T-helper 1 cell treated with Interleukin-12 subunit alpha and Interleukin-12 subunit beta and Interleukin-4 antibody, amounts not matched to agents 30 μg/mL and 1 μg/mL, for 36 hours (primary cell): ENCODE data around the gene PTPRD.

Source experiments
- H3K27ac Mint-ChIP-seq: one replicate; pipeline ENCODE4 v1.8.0; 2021; ENCODE audit warnings: mild to moderate bottlenecking, mixed read lengths
- H3K27me3 Mint-ChIP-seq: one replicate; pipeline ENCODE4 v1.8.0; 2021; ENCODE audit warnings: low read depth, mixed read lengths
- H3K36me3 Mint-ChIP-seq: one replicate; pipeline ENCODE4 v1.8.0; 2021; ENCODE audit warnings: low read depth, mixed read lengths
- H3K4me1 Mint-ChIP-seq: one replicate; pipeline ENCODE4 v1.8.0; 2021; ENCODE audit warnings: low read depth, mixed read lengths
- H3K4me3 Mint-ChIP-seq: one replicate; pipeline ENCODE4 v1.8.0; 2021; ENCODE audit warnings: mild to moderate bottlenecking, moderate library complexity, mixed read lengths
- H3K9me3 Mint-ChIP-seq: one replicate; pipeline ENCODE4 v1.8.0; 2021; ENCODE audit warnings: mixed read lengths

The PTPRD gene

DNA sequence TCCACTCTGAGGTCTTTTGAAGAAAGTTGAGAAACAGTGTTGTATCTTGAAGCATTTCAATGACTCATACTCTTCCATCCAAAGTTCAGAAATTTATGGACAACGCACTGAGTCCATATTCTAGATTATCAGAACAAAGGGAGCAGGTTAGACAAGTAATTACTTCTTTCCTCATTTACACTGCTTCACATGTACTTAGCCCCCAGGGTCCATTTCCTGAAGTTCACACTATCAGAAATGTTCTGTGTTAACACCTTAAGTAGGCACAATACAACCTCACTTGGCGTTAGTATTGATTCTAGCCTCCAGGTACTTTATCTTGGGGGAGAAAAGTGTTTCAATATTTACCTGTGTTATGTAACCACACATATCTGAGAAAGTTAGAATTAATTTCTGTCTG is 2325.3 kb downstream of the PTPRD start:
- Mint-ChIP-seq H3K27me3 (no peaks in the 10 kb centered on the region), H3K27ac (no peak overlapping the region), H3K4me3 (no peak overlapping the region), H3K9me3 (no peaks in the 10 kb centered on the region), H3K4me1 (no peaks in the 10 kb centered on the region), H3K36me3 (no peaks in the 10 kb centered on the region)

DNA sequence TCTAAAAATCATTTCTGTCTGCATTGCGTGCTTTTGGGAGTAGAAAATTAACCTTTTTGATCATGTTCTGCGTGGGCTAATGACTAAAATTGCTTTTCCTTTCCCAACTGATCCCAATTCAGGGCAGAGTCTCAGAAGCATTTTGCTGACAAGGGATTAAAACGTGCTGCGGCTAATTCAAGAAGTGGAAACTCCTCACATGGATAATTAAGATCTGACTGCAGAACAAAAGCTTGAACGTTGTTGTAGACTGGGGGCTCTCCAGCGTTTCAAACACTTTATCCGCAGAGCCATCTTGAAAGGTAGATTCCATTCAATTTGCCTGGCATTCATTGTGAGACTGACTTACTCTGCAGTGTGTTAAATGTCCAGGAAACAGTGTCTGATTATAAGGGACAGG is 2327.9 kb downstream of the PTPRD start:
- no peaks in the 10 kb centered on the region for H3K27me3 Mint-ChIP-seq
- no peaks in the 10 kb centered on the region for H3K36me3 Mint-ChIP-seq
- no peak overlapping the region for H3K4me3 Mint-ChIP-seq
- H3K4me1 Mint-ChIP-seq = no peaks in the 10 kb centered on the region
- no peak overlapping the region for H3K27ac Mint-ChIP-seq
- no peaks in the 10 kb centered on the region for H3K9me3 Mint-ChIP-seq

DNA sequence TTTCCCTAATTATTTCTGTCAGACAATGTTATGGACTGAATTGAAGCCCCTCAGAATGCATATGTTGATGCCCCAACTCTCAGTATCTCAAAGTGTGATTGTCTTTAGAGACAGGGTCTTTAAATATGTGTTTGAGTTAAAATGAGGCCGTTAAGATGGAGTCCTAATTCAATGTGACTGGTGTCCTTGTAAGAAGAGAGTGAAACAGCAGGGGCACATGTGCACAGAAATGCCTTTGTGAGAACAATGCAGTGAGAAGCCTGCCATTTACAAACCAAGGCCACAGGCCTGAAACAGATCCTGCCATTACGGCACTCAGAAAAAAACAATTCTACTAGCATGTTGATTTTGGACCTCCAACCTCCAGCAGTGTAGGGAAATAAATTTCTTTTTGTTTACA is 2330.3 kb downstream of the PTPRD start:
- Mint-ChIP-seq H3K36me3 (no peaks in the 10 kb centered on the region), H3K4me3 (no peak overlapping the region), H3K27ac (no peak overlapping the region), H3K27me3 (no peaks in the 10 kb centered on the region), H3K4me1 (no peaks in the 10 kb centered on the region), H3K9me3 (no peaks in the 10 kb centered on the region)

DNA sequence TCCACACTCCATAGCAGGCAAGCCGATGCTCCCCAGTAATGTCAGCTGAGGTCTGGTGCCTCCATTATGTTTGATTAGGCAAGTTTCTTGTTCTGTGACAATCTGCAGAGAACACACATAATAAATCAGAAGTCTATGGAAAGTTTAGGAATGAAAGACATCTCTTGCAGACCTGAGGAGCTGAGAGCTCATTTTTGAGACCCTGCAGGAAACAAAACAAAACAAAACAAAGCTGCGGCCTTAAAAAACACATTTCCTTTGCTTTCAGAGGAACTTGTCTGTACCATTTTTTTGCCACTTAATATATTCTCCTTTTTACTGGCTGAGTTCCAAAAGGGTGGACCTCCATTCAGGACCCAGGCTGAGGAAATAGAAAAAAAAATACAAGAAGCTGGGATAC is 2332.0 kb downstream of the PTPRD start:
- no peaks in the 10 kb centered on the region for H3K27me3 Mint-ChIP-seq
- no peaks in the 10 kb centered on the region for H3K4me1 Mint-ChIP-seq
- H3K4me3 Mint-ChIP-seq = no peak overlapping the region
- H3K36me3 Mint-ChIP-seq = no peaks in the 10 kb centered on the region
- H3K9me3 Mint-ChIP-seq = peaks cover 9% of the 10 kb centered on the region
- no peak overlapping the region for H3K27ac Mint-ChIP-seq

DNA sequence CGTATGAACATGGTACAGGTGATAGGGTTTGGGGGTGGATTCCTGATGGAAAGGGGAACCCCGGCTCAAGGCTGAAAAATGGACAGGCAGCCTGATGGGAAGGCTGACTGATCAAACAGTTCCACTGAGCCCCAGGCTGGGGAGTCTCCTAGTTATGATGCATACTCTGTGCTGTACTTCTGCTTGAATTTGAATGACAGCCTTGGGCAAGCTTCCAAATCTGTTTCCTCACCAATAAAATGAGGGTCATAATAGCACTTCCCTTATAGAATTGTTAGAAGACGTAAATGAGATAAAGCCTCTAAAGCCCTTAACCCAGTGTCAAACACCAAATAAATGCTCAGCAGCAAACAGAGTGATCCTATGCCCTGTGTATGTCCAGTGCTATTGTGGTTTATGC is 2334.8 kb downstream of the PTPRD start:
- Mint-ChIP-seq H3K27me3 (no peaks in the 10 kb centered on the region), H3K27ac (no peak overlapping the region), H3K36me3 (no peaks in the 10 kb centered on the region), H3K4me3 (no peak overlapping the region), H3K4me1 (no peaks in the 10 kb centered on the region), H3K9me3 (peaks cover 9% of the 10 kb centered on the region)

DNA sequence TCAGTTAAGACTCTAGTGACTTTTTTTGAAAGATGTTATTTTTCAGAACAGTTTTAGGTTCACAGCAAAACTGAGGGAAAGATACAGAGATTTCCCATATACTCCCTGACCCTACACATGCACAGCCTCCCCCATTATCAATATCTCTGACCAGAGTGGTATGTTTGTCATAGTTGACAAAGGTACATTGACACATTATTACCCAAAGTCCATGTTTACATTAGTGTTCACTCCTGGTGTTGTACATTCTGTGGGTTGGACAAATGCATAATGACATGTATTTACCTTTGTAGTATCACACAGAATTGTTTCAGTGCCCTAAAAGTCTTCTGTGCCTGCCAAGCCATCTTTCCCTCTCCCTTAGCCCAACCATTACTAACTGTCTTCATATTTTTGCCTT is 2342.6 kb downstream of the PTPRD start:
- no peak overlapping the region for H3K27ac Mint-ChIP-seq
- no peaks in the 10 kb centered on the region for H3K27me3 Mint-ChIP-seq
- no peak overlapping the region for H3K4me3 Mint-ChIP-seq
- no peaks in the 10 kb centered on the region for H3K9me3 Mint-ChIP-seq
- H3K4me1 Mint-ChIP-seq = no peaks in the 10 kb centered on the region
- no peaks in the 10 kb centered on the region for H3K36me3 Mint-ChIP-seq

DNA sequence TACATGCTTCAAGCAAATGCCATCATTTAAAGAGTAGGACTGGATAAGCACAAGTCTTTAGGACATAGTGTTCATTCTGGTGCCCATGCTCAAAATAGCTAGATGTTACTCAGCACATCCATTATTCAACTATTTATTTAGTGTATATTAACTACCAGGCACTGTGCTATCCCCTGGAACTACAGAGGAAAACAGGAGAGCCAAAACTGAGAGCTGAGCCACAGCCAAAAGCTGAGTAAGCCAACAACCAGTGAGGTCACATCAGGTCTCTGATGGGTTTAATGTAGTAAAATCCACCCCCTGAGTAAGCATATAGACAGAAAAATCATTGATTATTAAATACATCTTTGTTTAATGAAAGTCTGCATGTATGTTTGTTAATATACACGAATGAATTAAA is 2343.9 kb downstream of the PTPRD start:
- no peak overlapping the region for H3K27ac Mint-ChIP-seq
- no peaks in the 10 kb centered on the region for H3K9me3 Mint-ChIP-seq
- no peak overlapping the region for H3K4me3 Mint-ChIP-seq
- H3K4me1 Mint-ChIP-seq = no peaks in the 10 kb centered on the region
- no peaks in the 10 kb centered on the region for H3K27me3 Mint-ChIP-seq
- H3K36me3 Mint-ChIP-seq = no peaks in the 10 kb centered on the region

DNA sequence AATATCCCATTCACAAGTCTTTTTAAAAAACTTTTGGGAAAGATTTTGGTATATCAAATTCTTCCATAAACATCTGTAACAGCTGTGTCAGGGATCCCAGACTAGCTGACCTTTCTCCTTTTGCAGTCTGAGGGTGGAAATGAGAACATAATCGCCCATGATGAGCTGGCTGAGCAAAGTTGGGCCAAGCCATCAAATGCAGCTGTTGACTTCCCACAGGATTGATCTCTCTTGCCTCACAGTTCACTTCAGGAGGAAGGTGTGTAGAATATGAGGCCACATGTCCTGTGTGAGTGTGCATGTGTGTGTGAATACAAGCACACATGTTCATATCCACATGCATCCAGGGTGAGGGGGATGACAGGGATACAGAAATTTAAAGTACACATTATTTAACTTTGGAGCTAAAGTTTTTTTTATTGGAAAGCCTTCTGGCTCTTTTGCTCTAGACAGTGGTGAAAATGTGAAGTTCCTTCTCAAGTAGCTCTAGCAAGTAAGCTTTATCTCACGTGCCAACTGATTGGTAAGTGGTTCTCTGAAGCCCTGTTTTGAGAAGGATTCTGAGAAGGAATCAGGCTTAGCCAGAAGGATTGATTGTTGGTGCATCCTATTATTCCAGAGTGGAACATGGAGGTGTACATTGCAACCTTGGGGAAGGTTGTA is 2344.5 kb downstream of the PTPRD start:
- Mint-ChIP-seq H3K27ac (no peak overlapping the region), H3K36me3 (no peaks in the 10 kb centered on the region), H3K27me3 (no peaks in the 10 kb centered on the region), H3K4me3 (no peak overlapping the region), H3K4me1 (no peaks in the 10 kb centered on the region), H3K9me3 (no peaks in the 10 kb centered on the region)

DNA sequence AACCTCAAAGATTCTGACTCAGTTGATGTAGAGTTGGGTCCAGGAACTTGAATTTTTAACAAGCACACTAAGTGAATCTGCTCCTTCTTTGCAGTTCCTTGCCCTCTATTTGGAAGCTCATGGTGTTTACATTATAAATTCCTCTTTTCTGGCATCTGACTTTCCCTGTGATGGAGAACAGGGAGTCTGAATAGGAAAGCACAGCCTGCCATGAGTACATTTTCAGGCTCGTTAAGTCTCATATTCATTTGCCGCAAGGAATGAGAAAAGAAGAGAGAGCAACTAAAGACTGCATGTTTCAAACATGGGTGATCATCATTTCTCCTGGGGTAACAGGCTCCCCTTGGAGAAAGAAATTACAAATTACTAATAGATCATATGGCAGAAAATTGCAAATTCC is 2345.2 kb downstream of the PTPRD start:
- H3K27me3 Mint-ChIP-seq = no peaks in the 10 kb centered on the region
- H3K4me3 Mint-ChIP-seq = no peak overlapping the region
- H3K9me3 Mint-ChIP-seq = no peaks in the 10 kb centered on the region
- no peaks in the 10 kb centered on the region for H3K36me3 Mint-ChIP-seq
- no peaks in the 10 kb centered on the region for H3K4me1 Mint-ChIP-seq
- no peak overlapping the region for H3K27ac Mint-ChIP-seq

DNA sequence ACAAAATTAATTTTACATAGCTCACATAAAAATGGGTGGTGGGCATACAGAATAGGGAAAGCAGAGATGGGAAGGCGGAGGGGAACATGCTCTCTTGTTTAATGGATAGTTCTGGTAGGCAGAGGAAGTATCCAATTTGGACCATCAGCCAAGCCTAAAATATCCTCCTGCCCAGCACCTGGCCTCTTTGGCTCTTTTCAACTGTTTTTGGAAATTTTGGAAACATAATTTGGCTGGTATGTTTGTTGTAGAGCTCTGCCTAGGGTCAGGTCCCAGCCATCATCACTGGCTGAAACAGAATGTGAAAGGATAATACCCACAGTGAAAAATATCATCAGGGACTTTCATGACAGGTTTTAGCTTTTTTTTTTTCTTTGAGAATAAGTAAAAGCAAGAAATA is 2345.9 kb downstream of the PTPRD start:
- Mint-ChIP-seq H3K4me3 (no peak overlapping the region), H3K9me3 (no peaks in the 10 kb centered on the region), H3K36me3 (no peaks in the 10 kb centered on the region), H3K27ac (no peak overlapping the region), H3K27me3 (no peaks in the 10 kb centered on the region), H3K4me1 (no peaks in the 10 kb centered on the region)

DNA sequence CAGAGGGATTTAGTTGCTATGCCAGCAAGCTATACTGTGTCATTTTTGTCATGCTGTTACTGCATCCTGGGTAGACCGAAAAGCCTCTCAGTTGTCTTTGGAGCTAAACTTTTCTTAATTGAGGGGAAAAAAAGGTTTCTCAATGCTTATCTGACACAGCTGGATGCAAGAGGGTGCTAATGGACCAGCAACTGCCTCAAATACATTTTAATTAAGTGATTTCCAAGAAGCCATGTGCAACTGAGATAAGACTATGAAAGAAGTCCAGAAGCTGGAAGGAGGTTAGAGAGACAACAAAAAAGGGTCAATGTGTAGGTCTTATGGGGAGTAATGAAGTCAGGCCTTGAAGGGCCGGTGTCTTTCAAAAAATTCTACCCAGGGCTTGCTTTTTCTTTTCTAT is 2347.5 kb downstream of the PTPRD start:
- Mint-ChIP-seq H3K27ac (no peak overlapping the region), H3K9me3 (no peaks in the 10 kb centered on the region), H3K4me1 (no peaks in the 10 kb centered on the region)

More for the DNA sequence above, 2347.5 kb downstream of the PTPRD start:
- Mint-ChIP-seq H3K36me3 (no peaks in the 10 kb centered on the region), H3K27me3 (no peaks in the 10 kb centered on the region), H3K4me3 (no peak overlapping the region)
